ENCODE data around the gene CFAP52. TPM values are rescaled to one million over a fixed set of nuclear protein-coding genes. Genes with fewer than 3 reads are reported as not detected.

Gene CFAP52
- total and polyA plus RNA-seq, 7 donors, result 0.12 to 0.21 TPM; not detected in 5

- no peak overlapping the region for H3K27ac ChIP-seq
- no peaks in the 10 kb centered on the region for H3K9me3 ChIP-seq
- no peaks in the 10 kb centered on the region for H3K27me3 ChIP-seq (ENCODE audit: insufficient read depth in 3 of 3, low read length in 2 of 3)
- intact Hi-C loops (cut with DNase I), result no loop called here
- H3K4me3 ChIP-seq, result no peak overlapping the region
- DNase-seq, result no peak
- H3K36me3 ChIP-seq (ENCODE audit: insufficient read depth in 1 of 2, low read depth in 1 of 2), result no peaks in the 10 kb centered on the region
- TF ChIP-seq, protein P1, sequence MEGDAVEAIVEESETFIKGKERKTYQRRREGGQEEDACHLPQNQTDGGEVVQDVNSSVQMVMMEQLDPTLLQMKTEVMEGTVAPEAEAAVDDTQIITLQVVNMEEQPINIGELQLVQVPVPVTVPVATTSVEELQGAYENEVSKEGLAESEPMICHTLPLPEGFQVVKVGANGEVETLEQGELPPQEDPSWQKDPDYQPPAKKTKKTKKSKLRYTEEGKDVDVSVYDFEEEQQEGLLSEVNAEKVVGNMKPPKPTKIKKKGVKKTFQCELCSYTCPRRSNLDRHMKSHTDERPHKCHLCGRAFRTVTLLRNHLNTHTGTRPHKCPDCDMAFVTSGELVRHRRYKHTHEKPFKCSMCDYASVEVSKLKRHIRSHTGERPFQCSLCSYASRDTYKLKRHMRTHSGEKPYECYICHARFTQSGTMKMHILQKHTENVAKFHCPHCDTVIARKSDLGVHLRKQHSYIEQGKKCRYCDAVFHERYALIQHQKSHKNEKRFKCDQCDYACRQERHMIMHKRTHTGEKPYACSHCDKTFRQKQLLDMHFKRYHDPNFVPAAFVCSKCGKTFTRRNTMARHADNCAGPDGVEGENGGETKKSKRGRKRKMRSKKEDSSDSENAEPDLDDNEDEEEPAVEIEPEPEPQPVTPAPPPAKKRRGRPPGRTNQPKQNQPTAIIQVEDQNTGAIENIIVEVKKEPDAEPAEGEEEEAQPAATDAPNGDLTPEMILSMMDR (IDR thresholded peaks at IDR 0.05), result no peak
- H3K4me1 ChIP-seq, result no peaks in the 10 kb centered on the region
- 91 to 96% (median 92%) methylated on average over 3 of the region's 3 CpGs for WGBS, 3 donors
- no peak for ATAC-seq
These were observed 43.7 kb upstream of the CFAP52 start for GRCh38 chr17:9532715-9533114.

- Histone ChIP-seq H3K4me3 (no peak overlapping the region), H3K27me3 (ENCODE audit: insufficient read depth in 3 of 3, low read length in 2 of 3) (no peaks in the 10 kb centered on the region), H3K36me3 (ENCODE audit: insufficient read depth in 1 of 2, low read depth in 1 of 2) (no peaks in the 10 kb centered on the region), H3K9me3 (no peaks in the 10 kb centered on the region), H3K27ac (no peak overlapping the region), H3K4me1 (no peaks in the 10 kb centered on the region)
- intact Hi-C loops (cut with DNase I), result no loop called here
- TF ChIP-seq, protein P1 (IDR thresholded peaks at IDR 0.05), result no peak
- ATAC-seq (no peak), DNase-seq (no peak)
- 95 to 97% (median 95%) methylated on average over 4 of the region's 4 CpGs for WGBS, 3 donors
These were observed 43.0 kb upstream of the CFAP52 start for GRCh38 chr17:9533441-9533840.

- Histone ChIP-seq H3K4me1 (no peaks in the 10 kb centered on the region), H3K27me3 (ENCODE audit: insufficient read depth in 3 of 3, low read length in 2 of 3) (no peaks in the 10 kb centered on the region), H3K4me3 (no peak overlapping the region), H3K27ac (no peak overlapping the region), H3K9me3 (no peaks in the 10 kb centered on the region), H3K36me3 (ENCODE audit: insufficient read depth in 1 of 2, low read depth in 1 of 2) (peaks cover 3 to 6% of the 10 kb centered on the region in 2 donors)
- DNase-seq (no peak), ATAC-seq (no peak)
- WGBS, 3 donors, result 88 to 92% (median 90%) methylated on average over 8 of the region's 8 CpGs
- intact Hi-C loops (cut with DNase I), result no loop called here
- TF ChIP-seq, protein P1 (IDR thresholded peaks at IDR 0.05), result no peak
These were observed 40.4 kb upstream of the CFAP52 start for GRCh38 chr17:9536061-9536460.

DNA sequence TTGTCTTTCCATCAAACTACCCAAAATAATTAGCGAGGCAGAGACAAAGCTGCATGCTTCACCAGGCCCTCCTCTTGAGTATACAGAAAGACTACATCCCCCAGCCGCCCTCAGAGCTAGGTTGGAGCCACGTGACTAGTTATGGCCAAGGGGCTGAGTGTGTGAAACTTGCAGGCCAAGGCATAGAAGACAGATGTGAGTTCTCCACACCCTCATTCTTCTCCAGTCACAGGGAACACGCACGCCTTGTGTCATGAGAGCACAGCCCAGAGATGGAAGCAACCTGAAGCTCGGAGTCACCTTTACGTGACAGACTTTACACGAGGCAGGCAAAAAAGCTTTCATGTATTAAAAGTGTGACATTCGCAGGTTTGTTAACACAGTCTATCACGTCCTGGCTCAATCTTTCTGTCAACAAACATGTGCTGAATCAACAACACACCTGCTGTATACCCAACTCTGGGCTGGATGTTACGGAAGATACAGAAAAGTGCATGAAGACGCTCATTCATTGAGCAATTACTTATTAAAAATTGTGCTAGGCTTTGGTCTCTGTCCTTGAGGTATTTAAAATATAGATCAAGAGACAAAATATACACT, 39.2 kb upstream of the CFAP52 start:
- Histone ChIP-seq H3K4me3 (no peak overlapping the region), H3K27ac (no peak overlapping the region), H3K4me1 (no peaks in the 10 kb centered on the region), H3K9me3 (no peaks in the 10 kb centered on the region), H3K36me3 (ENCODE audit: insufficient read depth in 1 of 2, low read depth in 1 of 2) (peaks cover 3 to 6% of the 10 kb centered on the region in 2 donors), H3K27me3 (ENCODE audit: insufficient read depth in 3 of 3, low read length in 2 of 3) (no peaks in the 10 kb centered on the region)
- no peak for DNase-seq
- intact Hi-C loops (cut with DNase I), result no loop called here
- 95 to 97% (median 96%) methylated on average over 12 of the region's 12 CpGs for WGBS, 3 donors
- ATAC-seq, result no peak
- TF ChIP-seq, protein P1 (IDR thresholded peaks at IDR 0.05), result no peak

- intact Hi-C loops (cut with DNase I), result no loop called here
- DNase-seq (no peak), ATAC-seq (no peak)
- H3K9me3 ChIP-seq, result no peaks in the 10 kb centered on the region
- H3K36me3 ChIP-seq (ENCODE audit: insufficient read depth in 1 of 2, low read depth in 1 of 2), result peaks cover 3 to 6% of the 10 kb centered on the region in 2 donors
- 83 to 92% (median 92%) methylated on average over 4 of the region's 4 CpGs for WGBS, 3 donors
- TF ChIP-seq, protein P1 (IDR thresholded peaks at IDR 0.05), result no peak
- H3K27ac ChIP-seq, result no peak overlapping the region
- H3K4me3 ChIP-seq, result no peak overlapping the region
- H3K4me1 ChIP-seq, result no peaks in the 10 kb centered on the region
- H3K27me3 ChIP-seq (ENCODE audit: insufficient read depth in 3 of 3, low read length in 2 of 3), result no peaks in the 10 kb centered on the region
These were observed 37.8 kb upstream of the CFAP52 start for GRCh38 chr17:9538626-9539025.

Data from psoas muscle (tissue), 8 donors.